ENCODE measurements around the gene AP1G1.

Gene AP1G1

DNA sequence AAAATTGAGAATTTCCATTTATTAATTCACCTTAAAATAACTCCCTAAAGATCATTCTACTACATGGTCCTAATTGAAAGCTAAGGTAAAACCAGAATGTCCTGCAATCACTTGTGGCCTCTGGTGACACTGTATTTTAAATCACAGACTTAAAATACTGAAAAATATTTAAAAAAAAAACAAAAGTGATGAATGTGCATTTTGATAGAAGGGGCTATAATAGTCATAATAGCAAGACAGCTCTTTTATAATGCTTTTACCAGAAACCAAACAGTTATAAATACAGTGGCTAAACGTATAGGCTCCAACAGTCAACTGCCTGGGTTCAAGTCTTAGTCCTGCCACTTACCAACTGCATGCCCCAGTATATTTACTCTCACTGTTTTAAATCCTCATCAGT, 105.3 kb downstream of the AP1G1 start:
- Histone ChIP-seq H3K4me2 (ENCODE audit: low read depth, low read length, poor library complexity, severe bottlenecking) (no peak overlapping the region), H4K20me1 (ENCODE audit: low read depth, low read length) (no peaks in the 10 kb centered on the region), H3K9me3 (ENCODE audit: insufficient read depth, low read length) (no peaks in the 10 kb centered on the region), H3K9me2 (replicated peaks; ENCODE audit: insufficient read depth, low read length) (no peaks in the 10 kb centered on the region), H3K36me3 (ENCODE audit: low read length) (no peaks in the 10 kb centered on the region), H3K9ac (ENCODE audit: low read length) (no peak overlapping the region), H2AFZ (ENCODE audit: low read depth, low read length, severe bottlenecking) (no peak overlapping the region), H3K27me3 (ENCODE audit: low read length) (no peaks in the 10 kb centered on the region), H3F3A (ENCODE audit: insufficient read depth) (peaks cover 7% of the 10 kb centered on the region; the same call in 1 of the 2 replicates), H3K79me2 (ENCODE audit: insufficient read depth, low read length) (no peaks in the 10 kb centered on the region), H3K27ac (ENCODE audit: low read depth, low read length) (no peak overlapping the region), H3K4me3 (ENCODE audit: insufficient read depth, low read length, poor library complexity, severe bottlenecking) (no peak overlapping the region)
- TF ChIP-seq, protein P1, sequence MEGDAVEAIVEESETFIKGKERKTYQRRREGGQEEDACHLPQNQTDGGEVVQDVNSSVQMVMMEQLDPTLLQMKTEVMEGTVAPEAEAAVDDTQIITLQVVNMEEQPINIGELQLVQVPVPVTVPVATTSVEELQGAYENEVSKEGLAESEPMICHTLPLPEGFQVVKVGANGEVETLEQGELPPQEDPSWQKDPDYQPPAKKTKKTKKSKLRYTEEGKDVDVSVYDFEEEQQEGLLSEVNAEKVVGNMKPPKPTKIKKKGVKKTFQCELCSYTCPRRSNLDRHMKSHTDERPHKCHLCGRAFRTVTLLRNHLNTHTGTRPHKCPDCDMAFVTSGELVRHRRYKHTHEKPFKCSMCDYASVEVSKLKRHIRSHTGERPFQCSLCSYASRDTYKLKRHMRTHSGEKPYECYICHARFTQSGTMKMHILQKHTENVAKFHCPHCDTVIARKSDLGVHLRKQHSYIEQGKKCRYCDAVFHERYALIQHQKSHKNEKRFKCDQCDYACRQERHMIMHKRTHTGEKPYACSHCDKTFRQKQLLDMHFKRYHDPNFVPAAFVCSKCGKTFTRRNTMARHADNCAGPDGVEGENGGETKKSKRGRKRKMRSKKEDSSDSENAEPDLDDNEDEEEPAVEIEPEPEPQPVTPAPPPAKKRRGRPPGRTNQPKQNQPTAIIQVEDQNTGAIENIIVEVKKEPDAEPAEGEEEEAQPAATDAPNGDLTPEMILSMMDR (IDR thresholded peaks at IDR 0.05; ENCODE audit: insufficient read depth, low read length, poor library complexity, severe bottlenecking): no peak

- no peaks in the 10 kb centered on the region for H3K79me2 ChIP-seq (ENCODE audit: insufficient read depth, low read length)
- no peaks in the 10 kb centered on the region for H3K27me3 ChIP-seq (ENCODE audit: low read length)
- H3K9ac ChIP-seq (ENCODE audit: low read length): no peak overlapping the region
- H2AFZ ChIP-seq (ENCODE audit: low read depth, low read length, severe bottlenecking): no peak overlapping the region
- no peaks in the 10 kb centered on the region for H3K9me3 ChIP-seq (ENCODE audit: insufficient read depth, low read length)
- no peak for TF ChIP-seq EZH2phosphoT487 (conservative IDR thresholded peaks at IDR 0.05; ENCODE audit: low read length)
- TF ChIP-seq, protein P1 (IDR thresholded peaks at IDR 0.05; ENCODE audit: insufficient read depth, low read length, poor library complexity, severe bottlenecking): no peak
- no peaks in the 10 kb centered on the region for H4K20me1 ChIP-seq (ENCODE audit: low read depth, low read length)
- H3K9me2 ChIP-seq (replicated peaks; ENCODE audit: insufficient read depth, low read length): no peaks in the 10 kb centered on the region
- no peak overlapping the region for H3K4me3 ChIP-seq (ENCODE audit: insufficient read depth, low read length, poor library complexity, severe bottlenecking)
- no peaks in the 10 kb centered on the region for H3F3A ChIP-seq (ENCODE audit: insufficient read depth)
- H3K4me2 ChIP-seq (ENCODE audit: low read depth, low read length, poor library complexity, severe bottlenecking): no peak overlapping the region
- H3K27ac ChIP-seq (ENCODE audit: low read depth, low read length): no peak overlapping the region
- no peaks in the 10 kb centered on the region for H3K36me3 ChIP-seq (ENCODE audit: low read length)
These were observed 107.8 kb downstream of the AP1G1 start for GRCh38 chr16:71700831-71701230.

DNA sequence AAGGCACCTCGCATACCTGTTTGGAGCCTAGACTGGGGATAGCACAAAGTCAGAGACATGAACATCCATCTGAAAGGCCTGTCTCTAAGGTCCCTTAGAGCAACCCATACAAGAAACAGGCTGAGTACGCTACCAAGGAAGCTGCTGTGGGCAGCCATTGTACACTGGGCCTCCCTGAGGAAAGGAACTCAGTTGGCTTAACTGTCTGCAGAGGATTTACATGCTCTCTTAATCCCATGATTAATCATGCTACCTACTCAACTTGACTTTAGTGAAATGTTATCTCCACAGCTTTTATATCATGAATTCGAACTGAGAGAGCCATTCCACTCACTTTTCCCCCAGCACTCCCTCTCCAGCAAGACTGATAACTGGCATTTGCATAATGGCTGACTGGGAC, 110.1 kb downstream of the AP1G1 start:
- Histone ChIP-seq H3K4me2 (ENCODE audit: low read depth, low read length, poor library complexity, severe bottlenecking) (no peak overlapping the region), H3K27me3 (ENCODE audit: low read length) (no peaks in the 10 kb centered on the region), H3K4me3 (ENCODE audit: insufficient read depth, low read length, poor library complexity, severe bottlenecking) (no peak overlapping the region), H3K36me3 (ENCODE audit: low read length) (no peaks in the 10 kb centered on the region), H2AFZ (ENCODE audit: low read depth, low read length, severe bottlenecking) (no peak overlapping the region), H3K9ac (ENCODE audit: low read length) (no peak overlapping the region), H3K79me2 (ENCODE audit: insufficient read depth, low read length) (no peaks in the 10 kb centered on the region), H4K20me1 (ENCODE audit: low read depth, low read length) (no peaks in the 10 kb centered on the region), H3K9me2 (replicated peaks; ENCODE audit: insufficient read depth, low read length) (no peaks in the 10 kb centered on the region), H3K9me3 (ENCODE audit: insufficient read depth, low read length) (no peaks in the 10 kb centered on the region), H3F3A (ENCODE audit: insufficient read depth) (no peaks in the 10 kb centered on the region), H3K27ac (ENCODE audit: low read depth, low read length) (no peak overlapping the region)
- no peak for TF ChIP-seq EZH2phosphoT487 (conservative IDR thresholded peaks at IDR 0.05; ENCODE audit: low read length)
- TF ChIP-seq, protein P1 (IDR thresholded peaks at IDR 0.05; ENCODE audit: insufficient read depth, low read length, poor library complexity, severe bottlenecking): no peak

DNA sequence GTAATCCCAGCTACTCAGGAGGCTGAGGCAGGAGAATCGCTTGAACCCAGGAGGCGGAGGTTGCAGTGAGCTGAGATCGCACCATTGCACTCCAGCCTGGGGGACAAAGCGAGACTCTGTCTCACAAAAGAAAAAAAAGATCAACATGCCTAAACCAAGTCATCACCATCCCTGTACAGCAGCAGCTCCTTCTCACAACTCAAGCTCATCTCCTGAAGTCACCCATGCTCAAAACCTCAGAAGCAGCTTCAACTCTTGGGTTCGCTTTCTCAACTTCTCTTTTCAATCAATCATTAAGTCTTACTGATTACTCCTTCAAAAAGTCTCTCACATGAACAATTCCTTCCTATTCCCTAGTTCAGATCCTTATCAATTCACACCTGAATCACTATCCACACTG, 115.5 kb downstream of the AP1G1 start:
- H3K27me3 ChIP-seq (ENCODE audit: low read length): no peaks in the 10 kb centered on the region
- H3K9ac ChIP-seq (ENCODE audit: low read length): no peak overlapping the region
- TF ChIP-seq EZH2phosphoT487 (conservative IDR thresholded peaks at IDR 0.05; ENCODE audit: low read length): no peak
- TF ChIP-seq, protein P1 (IDR thresholded peaks at IDR 0.05; ENCODE audit: insufficient read depth, low read length, poor library complexity, severe bottlenecking): no peak
- H3K4me3 ChIP-seq (ENCODE audit: insufficient read depth, low read length, poor library complexity, severe bottlenecking): no peak overlapping the region
- no peaks in the 10 kb centered on the region for H3K36me3 ChIP-seq (ENCODE audit: low read length)
- no peaks in the 10 kb centered on the region for H3K9me2 ChIP-seq (replicated peaks; ENCODE audit: insufficient read depth, low read length)
- no peaks in the 10 kb centered on the region for H3K79me2 ChIP-seq (ENCODE audit: insufficient read depth, low read length)
- H2AFZ ChIP-seq (ENCODE audit: low read depth, low read length, severe bottlenecking): no peak overlapping the region
- H4K20me1 ChIP-seq (ENCODE audit: low read depth, low read length): no peaks in the 10 kb centered on the region
- H3K9me3 ChIP-seq (ENCODE audit: insufficient read depth, low read length): no peaks in the 10 kb centered on the region
- no peak overlapping the region for H3K4me2 ChIP-seq (ENCODE audit: low read depth, low read length, poor library complexity, severe bottlenecking)
- H3F3A ChIP-seq (ENCODE audit: insufficient read depth): no peaks in the 10 kb centered on the region
- no peak overlapping the region for H3K27ac ChIP-seq (ENCODE audit: low read depth, low read length)

Measured in SU-DHL-6 (cell line).